ENCODE results near the gene TSR2. TPM values are rescaled to one million over a fixed set of nuclear protein-coding genes. Genes with fewer than 3 reads are reported as not detected.

Gene TSR2
- polyA plus RNA-seq, 1 donor (not counting 4 experiments of a cell fraction or from before 2014, with no cell fraction given), result 21.5 TPM

- Histone ChIP-seq H4K20me1 (ENCODE audit: control insufficient read depth, extremely low read depth, insufficient read depth, low read length) (no peaks in the 10 kb centered on the region), H3K4me2 (ENCODE audit: control insufficient read depth, extremely low read depth, insufficient read depth, low read depth, low read length) (no peak overlapping the region), H3K79me2 (ENCODE audit: control insufficient read depth, insufficient read depth, low read length) (no peaks in the 10 kb centered on the region), H3K36me3 (ENCODE audit: control insufficient read depth in 2 of 2, extremely low read depth in 1 of 2, insufficient read depth in 2 of 2, low read length in 2 of 2) (no peaks in the 10 kb centered on the region), H3K27ac (ENCODE audit: control insufficient read depth, insufficient read depth, low read length) (no peak overlapping the region), H3K9ac (ENCODE audit: control insufficient read depth, extremely low read depth, insufficient read depth, low read length) (no peak overlapping the region), H3K4me3 (ENCODE audit: control insufficient read depth in 2 of 3, extremely low read depth in 1 of 3, insufficient read depth in 2 of 3, low read depth in 1 of 3, low read length in 3 of 3) (no peak overlapping the region), H3K4me1 (ENCODE audit: control insufficient read depth, extremely low read depth, insufficient read depth, low read length) (no peaks in the 10 kb centered on the region), H3K9me3 (ENCODE audit: control insufficient read depth, low read depth, low read length) (no peaks in the 10 kb centered on the region), H3K9me1 (ENCODE audit: control insufficient read depth, extremely low read depth, insufficient read depth, low read length) (no peaks in the 10 kb centered on the region), H3K27me3 (ENCODE audit: control insufficient read depth, extremely low read depth, insufficient read depth, low read length) (no peaks in the 10 kb centered on the region), H2AFZ (ENCODE audit: control insufficient read depth, low read length) (no peak overlapping the region)
- dilution Hi-C loops (cut with MboI; ENCODE audit: extremely low pct_ligation_motif_present, low sequenced_read_pairs), result no loop called here
- DNase-seq (ENCODE audit: low read depth, low spot score) (no peak), FAIRE-seq (no peak)
- TF ChIP-seq CTCF (optimal IDR thresholded peaks at IDR 0.05 in 1 of 3, IDR thresholded peaks at IDR 0.05 in 1 of 3, conservative IDR thresholded peaks at IDR 0.05 in 1 of 3; ENCODE audit: extremely low read depth in 1 of 3, insufficient read depth in 2 of 3, low read length in 3 of 3) (no peak), EZH2 (IDR thresholded peaks at IDR 0.05; ENCODE audit: low read length) (no peak)
Measured at GRCh38 chrX:54416965-54417364, 23.2 kb upstream of the TSR2 start.

- no peak overlapping the region for H3K27ac ChIP-seq (ENCODE audit: control insufficient read depth, insufficient read depth, low read length)
- no peak overlapping the region for H3K4me3 ChIP-seq (ENCODE audit: control insufficient read depth in 2 of 3, extremely low read depth in 1 of 3, insufficient read depth in 2 of 3, low read depth in 1 of 3, low read length in 3 of 3)
- H3K36me3 ChIP-seq (ENCODE audit: control insufficient read depth in 2 of 2, extremely low read depth in 1 of 2, insufficient read depth in 2 of 2, low read length in 2 of 2), result no peaks in the 10 kb centered on the region
- FAIRE-seq (no peak), DNase-seq (ENCODE audit: low read depth, low spot score) (no peak)
- H3K4me2 ChIP-seq (ENCODE audit: control insufficient read depth, extremely low read depth, insufficient read depth, low read depth, low read length), result no peak overlapping the region
- dilution Hi-C loops (cut with MboI; ENCODE audit: extremely low pct_ligation_motif_present, low sequenced_read_pairs), result no loop called here
- no peaks in the 10 kb centered on the region for H3K4me1 ChIP-seq (ENCODE audit: control insufficient read depth, extremely low read depth, insufficient read depth, low read length)
- no peak overlapping the region for H2AFZ ChIP-seq (ENCODE audit: control insufficient read depth, low read length)
- TF ChIP-seq CTCF (optimal IDR thresholded peaks at IDR 0.05 in 1 of 3, IDR thresholded peaks at IDR 0.05 in 1 of 3, conservative IDR thresholded peaks at IDR 0.05 in 1 of 3; ENCODE audit: extremely low read depth in 1 of 3, insufficient read depth in 2 of 3, low read length in 3 of 3) (no peak), EZH2 (IDR thresholded peaks at IDR 0.05; ENCODE audit: low read length) (no peak)
- no peaks in the 10 kb centered on the region for H3K79me2 ChIP-seq (ENCODE audit: control insufficient read depth, insufficient read depth, low read length)
- H3K9ac ChIP-seq (ENCODE audit: control insufficient read depth, extremely low read depth, insufficient read depth, low read length), result no peak overlapping the region
- no peaks in the 10 kb centered on the region for H3K9me1 ChIP-seq (ENCODE audit: control insufficient read depth, extremely low read depth, insufficient read depth, low read length)
- H3K9me3 ChIP-seq (ENCODE audit: control insufficient read depth, low read depth, low read length), result no peaks in the 10 kb centered on the region
- no peaks in the 10 kb centered on the region for H3K27me3 ChIP-seq (ENCODE audit: control insufficient read depth, extremely low read depth, insufficient read depth, low read length)
- H4K20me1 ChIP-seq (ENCODE audit: control insufficient read depth, extremely low read depth, insufficient read depth, low read length), result no peaks in the 10 kb centered on the region
Measured at GRCh38 chrX:54419559-54420302, 20.5 kb upstream of the TSR2 start.
